Smooth muscle cell (in vitro differentiated cells): ENCODE results near the gene RPL27A. TPM values are rescaled to one million over a fixed set of nuclear protein-coding genes. Genes with fewer than 3 reads are reported as not detected.
A peak's percentile ranks its signal among the peaks of the same experiment; 100 is the strongest.

Experiments
- DNase-seq: peaks from one replicate; lab custom pipeline; 2025; ENCODE audit not compliant: unreplicated experiment; lab: John Stamatoyannopoulos, UW
- H2AFZ ChIP-seq: fragments of 200-600 bp; sonication (generic); 2 replicates; pipeline ENCODE4 v1.6.0; 2016; ENCODE audit warnings: antibody characterized with exemption, low read depth, mild to moderate bottlenecking
- H3F3A ChIP-seq: fragments of 200-600 bp; sonication (generic); 2 replicates; pipeline ENCODE4 v1.6.0; 2017; ENCODE audit warnings: antibody characterized with exemption, low read depth
- H3K27ac ChIP-seq: fragments of 200-600 bp; sonication (generic); 2 replicates; pipeline ENCODE4 v1.5.1; 2016; ENCODE audit warnings: low read depth, mild to moderate bottlenecking
- H3K27me3 ChIP-seq: fragments of 200-600 bp; sonication (generic); 2 replicates; pipeline ENCODE4 v1.6.1; 2016; ENCODE audit warnings: low read depth, mild to moderate bottlenecking
- H3K36me3 ChIP-seq: fragments of 200-600 bp; sonication (generic); 2 replicates; pipeline ENCODE4 v1.5.1; 2016; ENCODE audit warnings: low read depth
- H3K4me1 ChIP-seq: fragments of 200-600 bp; sonication (generic); 2 replicates; pipeline ENCODE4 v1.5.1; 2016; ENCODE audit warnings: low read depth
- H3K4me2 ChIP-seq: fragments of 200-600 bp; sonication (generic); 2 replicates; pipeline ENCODE4 v1.6.0; 2016; ENCODE audit warnings: mild to moderate bottlenecking
- H3K4me3 ChIP-seq: fragments of 200-600 bp; sonication (generic); 2 replicates; pipeline ENCODE4 v1.5.1; 2016; ENCODE audit warnings: mild to moderate bottlenecking
- H3K79me2 ChIP-seq: fragments of 200-600 bp; sonication (generic); 2 replicates; pipeline ENCODE4 v1.6.0; 2016; ENCODE audit warnings: low read depth, mild to moderate bottlenecking
- H3K9ac ChIP-seq: fragments of 200-600 bp; sonication (generic); 2 replicates; pipeline ENCODE4 v1.6.0; 2016; ENCODE audit warnings: low read depth
- H3K9me3 ChIP-seq: fragments of 200-600 bp; sonication (generic); replicated peaks from 2 replicates; pipeline ENCODE4 v1.5.1; 2016; ENCODE audit warnings: low read depth
- H4K20me1 ChIP-seq: fragments of 200-600 bp; sonication (generic); 2 replicates; pipeline ENCODE4 v1.6.0; 2016; ENCODE audit warnings: low read depth
- whole genome bisulfite sequencing: methylation state at CpG from one replicate; pipeline ENCODE4 v1.1.7; 2016; ENCODE audit warnings: low lambda C conversion rate; 5-methylcytosine and 5-hydroxymethylcytosine counted together
- polyA plus RNA-seq: library from polyadenylated mRNA; unstranded; fragments of >200 nt; fragmentation: Nextera tagmentation; extraction: Ambion mirVana; gene quantifications from 2 replicates; pipeline ENCODE4 v1.2.1, GENCODE V29; 2016
- small RNA-seq: library from RNA; depleted of rRNA; stranded (forward); fragments of <200 nt; gene quantifications from one replicate; pipeline ENCODE3, GENCODE V24; 2014
- total RNA-seq: library from RNA; depleted of rRNA; stranded (reverse); fragments of >200 nt; gene quantifications from 2 replicates; pipeline ENCODE4 v1.2.3, GENCODE V29; 2014
- TF ChIP-seq, protein P1 (sequence below): fragments of 200-600 bp; sonication (generic); IDR thresholded peaks from 2 replicates; pipeline ENCODE4 v1.5.1; 2017; ENCODE audit warnings: borderline replicate concordance, mild to moderate bottlenecking, antibody characterized with exemption; ENCODE audit not compliant: insufficient read depth, poor library complexity, severe bottlenecking

RPL27A gene
- total and polyA plus RNA-seq, 2 experiments from 2014 or later: 817 to 1,140 TPM

DNA sequence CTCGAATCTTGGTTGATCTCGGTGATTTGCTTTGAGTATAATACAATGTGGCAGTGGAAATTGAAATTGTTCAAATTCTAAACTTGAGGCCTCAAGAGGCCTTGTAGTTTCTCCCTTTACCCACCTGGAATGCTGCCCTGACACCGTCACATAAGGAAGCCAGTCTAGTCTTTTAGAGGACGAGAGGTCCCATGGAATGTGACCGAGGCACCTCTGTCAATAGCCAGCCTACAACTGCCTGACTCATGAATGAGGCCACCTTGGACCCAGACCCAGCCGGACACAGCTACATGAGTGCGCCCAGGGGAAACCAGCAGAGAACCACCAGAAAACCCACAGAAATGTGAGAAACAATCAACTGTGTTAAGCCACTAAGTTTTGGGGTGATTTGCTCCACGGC, 52.5 kb downstream of the RPL27A start:
- H2AFZ ChIP-seq: no peak overlapping the region
- 90% methylated on average over 8 of the region's 8 CpGs for WGBS
- DNase-seq: no peak
- H3K4me3 ChIP-seq: no peak overlapping the region
- H3K79me2 ChIP-seq: peaks cover 62% of the 10 kb centered on the region
- H3K27ac ChIP-seq: no peak overlapping the region
- peaks cover 6% of the 10 kb centered on the region for H3K4me1 ChIP-seq
- no peaks in the 10 kb centered on the region for H3K27me3 ChIP-seq
- H3F3A ChIP-seq: peaks cover 3% of the 10 kb centered on the region
- H3K36me3 ChIP-seq: no peaks in the 10 kb centered on the region
- peaks cover 99% of the 10 kb centered on the region for H4K20me1 ChIP-seq
- no peaks in the 10 kb centered on the region for H3K9me3 ChIP-seq
- H3K9ac ChIP-seq: no peak overlapping the region
- TF ChIP-seq, protein P1, sequence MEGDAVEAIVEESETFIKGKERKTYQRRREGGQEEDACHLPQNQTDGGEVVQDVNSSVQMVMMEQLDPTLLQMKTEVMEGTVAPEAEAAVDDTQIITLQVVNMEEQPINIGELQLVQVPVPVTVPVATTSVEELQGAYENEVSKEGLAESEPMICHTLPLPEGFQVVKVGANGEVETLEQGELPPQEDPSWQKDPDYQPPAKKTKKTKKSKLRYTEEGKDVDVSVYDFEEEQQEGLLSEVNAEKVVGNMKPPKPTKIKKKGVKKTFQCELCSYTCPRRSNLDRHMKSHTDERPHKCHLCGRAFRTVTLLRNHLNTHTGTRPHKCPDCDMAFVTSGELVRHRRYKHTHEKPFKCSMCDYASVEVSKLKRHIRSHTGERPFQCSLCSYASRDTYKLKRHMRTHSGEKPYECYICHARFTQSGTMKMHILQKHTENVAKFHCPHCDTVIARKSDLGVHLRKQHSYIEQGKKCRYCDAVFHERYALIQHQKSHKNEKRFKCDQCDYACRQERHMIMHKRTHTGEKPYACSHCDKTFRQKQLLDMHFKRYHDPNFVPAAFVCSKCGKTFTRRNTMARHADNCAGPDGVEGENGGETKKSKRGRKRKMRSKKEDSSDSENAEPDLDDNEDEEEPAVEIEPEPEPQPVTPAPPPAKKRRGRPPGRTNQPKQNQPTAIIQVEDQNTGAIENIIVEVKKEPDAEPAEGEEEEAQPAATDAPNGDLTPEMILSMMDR: no peak
- no peak overlapping the region for H3K4me2 ChIP-seq

DNA sequence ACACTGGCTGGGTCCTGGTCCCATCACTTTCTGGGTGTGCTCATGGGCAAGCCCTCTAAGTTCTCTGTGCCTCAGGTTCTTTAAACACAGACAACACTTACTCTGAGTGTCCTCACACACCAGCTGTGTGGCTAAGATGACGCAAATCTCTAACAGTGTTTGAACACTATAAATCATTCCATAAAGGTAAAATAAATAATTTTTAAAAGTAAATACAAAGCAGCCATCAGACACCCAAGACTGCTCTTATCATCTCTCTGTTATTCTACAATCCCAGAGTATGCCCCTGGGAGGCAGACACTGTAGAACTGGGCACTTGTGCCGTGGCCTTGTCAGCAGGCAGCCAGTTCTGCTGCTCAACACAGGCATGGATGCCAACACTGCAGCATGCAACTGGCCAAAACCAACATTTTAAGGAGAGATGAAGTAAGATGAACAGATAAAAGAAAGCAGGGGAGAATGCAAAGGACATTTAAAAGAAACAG, 56.8 kb downstream of the RPL27A start:
- no peaks in the 10 kb centered on the region for H3K27me3 ChIP-seq
- H2AFZ ChIP-seq: no peak overlapping the region
- H3K4me3 ChIP-seq: no peak overlapping the region
- peaks cover 99% of the 10 kb centered on the region for H4K20me1 ChIP-seq
- H3K36me3 ChIP-seq: no peaks in the 10 kb centered on the region
- H3K4me1 ChIP-seq: no peaks in the 10 kb centered on the region
- H3K27ac ChIP-seq: no peak overlapping the region
- no peaks in the 10 kb centered on the region for H3F3A ChIP-seq
- no peak overlapping the region for H3K4me2 ChIP-seq
- H3K9ac ChIP-seq: no peak overlapping the region
- TF ChIP-seq, protein P1: no peak
- DNase-seq: no peak
- peaks cover 56% of the 10 kb centered on the region for H3K79me2 ChIP-seq
- no peaks in the 10 kb centered on the region for H3K9me3 ChIP-seq
- 94% methylated on average over 2 of the region's 2 CpGs for WGBS

Small RNAs within 50 kb of the gene (small RNA-seq; reads per million reads assigned to genes)
- gene SNORA3A (not detected), gene SNORA3B (2.2 reads per million, percentile 46 among the genes with 10 or more reads in this experiment)

Other genes with a start within 250 kb of the RPL27A start
- gene STK33, start 88.6 kb upstream of the RPL27A start, total RNA-seq: 0.45 and 2.9 TPM in 2 replicates
- 0.48 and 1.2 TPM in 2 replicates for gene STK33, start 88.6 kb upstream of the RPL27A start, polyA plus RNA-seq
- 5.8 and 7.1 TPM in 2 replicates for gene TRIM66, start 127 bp upstream of the RPL27A start, total RNA-seq
- 0.24 and 0.93 TPM in 2 replicates for gene TRIM66, start 127 bp upstream of the RPL27A start, polyA plus RNA-seq
- gene AKIP1, start 228.4 kb downstream of the RPL27A start, total RNA-seq: 22.0 and 28.1 TPM in 2 replicates
- 58.7 and 59.5 TPM in 2 replicates for gene AKIP1, start 228.4 kb downstream of the RPL27A start, polyA plus RNA-seq